Medulla oblongata (tissue), 1 donor: ENCODE data around the gene CSH1.
"Not testable (repeated sequence)": the region's sequence is repeated elsewhere in the genome, so short reads cannot be mapped to it uniquely, and the experiment has no call there.

ENCODE experiments used
- DNase-seq: peaks from one replicate; pipeline ENCODE4 v3.0.0-alpha.2; 2015; ENCODE audit errors: extremely low spot score

The CSH1 gene

DNA sequence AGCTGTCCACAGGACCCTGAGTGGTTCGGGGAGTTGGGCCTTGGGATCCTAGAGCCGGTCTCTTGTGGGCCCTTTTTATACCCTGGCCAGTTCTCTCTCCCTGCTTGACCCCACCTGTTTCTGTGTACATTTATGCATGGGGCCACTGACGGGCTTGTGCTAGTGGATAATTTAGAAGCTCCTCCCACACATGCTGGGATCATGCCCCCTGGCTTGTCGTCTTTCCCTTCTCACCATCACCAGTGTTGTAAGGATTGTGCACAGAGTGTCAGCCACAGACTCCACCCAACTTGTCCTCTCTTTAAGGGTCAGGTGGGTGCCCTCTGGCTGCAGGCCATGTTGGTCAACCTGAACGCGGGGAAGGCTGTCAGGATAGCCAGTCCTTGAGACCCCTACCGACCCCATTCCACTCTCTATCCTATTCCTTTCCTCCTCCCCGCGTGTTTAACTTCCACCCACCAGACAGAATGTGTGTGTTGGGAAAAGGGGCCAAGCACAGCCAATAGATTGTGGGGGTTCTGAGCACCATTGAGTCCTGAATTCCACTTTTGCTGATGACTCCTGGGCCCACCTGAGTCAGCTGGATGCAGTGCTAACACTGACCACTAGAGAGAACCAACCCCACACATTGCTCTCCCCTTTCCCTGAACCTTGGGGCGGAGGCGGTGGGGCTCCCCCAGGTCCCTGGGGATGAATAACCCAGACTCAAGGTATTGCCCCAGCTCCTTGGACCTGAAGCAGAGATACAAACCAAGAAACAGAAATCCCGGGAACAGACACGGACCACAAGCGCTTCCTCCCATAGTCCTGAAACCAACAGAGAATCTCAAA lies at the start of gene CSH1:
TSS of gene CSH1 (minus strand) at position 51 of the 831 bp plus-strand sequence. CDS start 63 bp downstream, outside the sequence.
- DNase-seq: not testable (repeated sequence)

GRCh38 chr17:63945784-63946439 lies 49.5 kb upstream of the CSH1 start:
- DNase-seq: no peak

- DNase-seq: no peak
Measured at GRCh38 chr17:63944736-63945499, 48.5 kb upstream of the CSH1 start.

- DNase-seq: no peak
Measured at GRCh38 chr17:63943745-63944144, 47.4 kb upstream of the CSH1 start.

DNA sequence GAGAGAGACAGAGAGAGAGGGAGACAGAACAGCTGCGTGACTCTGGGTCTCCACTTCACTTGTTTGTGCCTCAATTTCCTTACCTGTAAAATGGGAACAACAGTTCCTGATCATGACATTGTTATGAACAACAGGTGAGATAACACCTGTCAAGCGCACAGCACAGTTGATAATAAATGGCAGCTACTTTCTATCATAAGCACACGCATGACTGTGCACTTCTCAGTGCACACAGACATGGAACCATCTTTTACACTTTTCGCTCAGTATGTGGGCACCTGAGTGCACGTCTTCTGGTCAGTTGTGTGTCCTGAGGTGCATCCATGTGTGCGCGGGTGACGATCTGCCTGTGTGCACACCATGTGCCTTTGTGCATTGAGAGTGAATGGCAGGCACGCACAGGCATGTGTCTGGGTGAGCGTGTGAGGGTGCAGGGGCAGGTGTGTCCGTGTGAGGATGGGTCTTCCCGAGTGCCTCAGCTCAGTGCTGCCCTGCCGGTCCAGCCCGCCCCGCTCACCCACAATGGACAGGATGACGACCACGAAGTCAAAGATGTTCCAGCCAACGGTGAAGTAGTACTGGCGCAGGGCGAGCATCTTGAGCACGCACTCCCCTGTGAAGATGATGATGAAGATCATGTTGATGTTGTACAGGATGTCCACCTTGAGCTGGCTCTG lies 46.1 kb upstream of the CSH1 start:
- no peak for DNase-seq

DNA sequence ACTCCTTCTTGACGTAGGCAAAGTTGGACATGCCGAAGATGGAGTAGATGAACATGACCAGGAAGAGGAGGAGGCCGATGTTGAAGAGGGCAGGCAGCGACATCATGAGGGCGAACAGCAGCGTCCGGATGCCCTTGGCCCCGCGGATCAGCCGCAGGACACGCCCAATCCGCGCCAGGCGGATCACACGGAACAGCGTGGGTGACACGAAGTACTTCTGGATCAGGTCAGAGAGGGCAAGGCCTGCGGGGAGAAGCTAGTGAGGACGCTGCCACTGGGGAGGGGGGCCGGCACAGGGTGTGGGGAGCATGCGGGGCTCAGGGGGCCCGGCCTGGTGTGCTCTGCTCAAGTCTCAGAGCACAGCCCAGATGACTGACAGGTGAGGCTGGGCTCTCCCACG lies 45.4 kb upstream of the CSH1 start:
- DNase-seq: no peak

DNA sequence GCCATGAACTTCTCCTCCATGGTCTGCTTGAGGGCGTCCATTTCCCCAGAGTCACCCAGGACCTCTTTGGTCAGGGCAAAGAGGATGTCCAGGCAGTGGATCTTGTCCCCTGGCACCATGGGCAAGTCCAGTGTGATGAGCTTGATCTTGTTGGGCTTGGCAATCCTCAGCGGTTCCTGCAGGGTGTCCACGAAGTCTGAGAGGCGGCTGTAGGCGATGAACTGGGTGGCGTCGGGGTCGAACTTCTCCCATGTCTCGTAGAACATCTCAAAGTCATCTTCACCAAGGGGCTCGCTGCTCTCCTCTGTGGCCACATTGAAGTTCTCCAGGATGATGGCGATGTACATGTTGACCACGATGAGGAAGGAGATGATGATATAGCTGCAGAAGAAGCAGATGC lies 44.8 kb upstream of the CSH1 start:
- no peak for DNase-seq

DNA sequence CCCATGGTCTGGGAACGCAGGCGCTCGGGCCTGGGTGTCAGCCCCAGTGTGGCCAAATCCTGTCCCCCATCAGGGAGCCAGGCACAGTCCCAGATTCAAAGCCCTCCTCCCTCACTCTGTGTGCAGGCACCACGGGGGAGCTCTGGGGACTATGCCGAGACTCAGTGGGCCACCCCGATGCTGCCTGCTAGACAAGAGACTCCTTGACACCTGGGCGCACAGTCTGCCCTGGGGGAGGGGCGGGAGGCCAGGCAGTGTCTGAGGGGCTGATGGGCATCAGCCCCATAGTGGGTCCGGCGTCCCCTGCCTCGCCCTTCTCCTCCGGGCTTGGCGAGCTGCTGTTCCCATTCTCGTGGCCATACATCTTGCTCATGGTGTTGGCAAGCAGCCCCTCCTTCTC lies 44.2 kb upstream of the CSH1 start:
- DNase-seq: no peak

DNA sequence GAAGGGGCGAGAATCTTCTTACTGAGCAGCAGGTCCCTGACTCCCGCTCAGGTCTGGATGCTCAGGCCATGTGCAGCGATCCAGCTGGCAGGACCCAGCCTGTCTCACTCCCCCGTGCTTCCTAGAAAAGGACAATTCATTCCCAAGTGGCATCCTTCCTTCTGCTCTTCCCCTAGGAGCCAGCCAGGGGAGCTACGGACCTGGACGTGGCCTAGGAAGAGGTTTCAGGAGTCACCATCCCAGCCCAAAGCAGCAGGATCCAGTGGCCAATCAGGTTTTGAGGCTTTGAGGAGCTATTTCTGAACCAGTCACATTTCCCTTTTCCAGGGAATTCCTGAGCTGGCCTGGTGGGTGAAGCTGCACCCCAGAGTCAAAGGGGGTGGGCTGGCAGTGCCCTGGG lies 43.5 kb upstream of the CSH1 start:
- DNase-seq: no peak

- DNase-seq: no peak
Measured at GRCh38 chr17:63939401-63939800, 43.0 kb upstream of the CSH1 start.

DNA sequence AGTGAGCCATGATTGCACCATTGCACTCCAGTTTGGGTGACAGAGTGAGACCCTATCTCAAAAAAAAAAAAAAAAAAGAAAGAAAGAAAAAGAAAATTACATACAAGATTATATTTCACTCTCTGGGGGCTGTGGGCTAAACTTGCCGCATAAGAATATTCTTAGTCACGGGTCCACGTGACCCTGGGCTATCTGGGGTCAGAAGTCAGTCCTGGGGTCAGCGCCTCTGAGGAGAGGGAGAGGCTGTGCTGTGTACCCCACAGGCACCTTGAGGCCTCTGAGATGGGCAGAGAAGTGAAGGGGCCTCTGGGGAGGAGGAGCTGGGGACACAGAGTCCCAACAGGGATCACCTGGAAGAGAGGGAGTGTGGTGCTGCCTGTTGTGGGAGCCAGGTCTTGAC lies 41.5 kb upstream of the CSH1 start:
- DNase-seq: no peak

DNA sequence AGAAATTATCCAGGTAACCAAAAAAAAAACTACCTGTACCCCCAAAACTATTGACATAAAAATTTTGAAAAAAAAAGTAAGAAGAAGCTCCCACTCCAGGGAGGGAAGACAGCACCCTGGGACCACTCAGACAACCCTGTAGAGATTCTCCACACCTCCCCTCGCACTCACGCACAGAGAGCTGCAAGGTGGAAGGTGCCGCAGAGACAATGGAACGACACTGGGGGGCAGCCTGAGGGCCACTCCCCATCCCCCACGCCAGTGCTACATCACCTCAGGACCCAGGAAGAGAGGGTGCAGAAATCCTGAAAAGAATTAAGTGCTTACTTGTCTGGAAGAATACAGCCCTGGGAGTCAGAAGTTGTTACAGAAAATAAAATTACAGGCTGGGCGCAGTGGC lies 40.9 kb upstream of the CSH1 start:
- DNase-seq: no peak

- DNase-seq: no peak
Measured at GRCh38 chr17:63934183-63935112, 38.1 kb upstream of the CSH1 start.

DNA sequence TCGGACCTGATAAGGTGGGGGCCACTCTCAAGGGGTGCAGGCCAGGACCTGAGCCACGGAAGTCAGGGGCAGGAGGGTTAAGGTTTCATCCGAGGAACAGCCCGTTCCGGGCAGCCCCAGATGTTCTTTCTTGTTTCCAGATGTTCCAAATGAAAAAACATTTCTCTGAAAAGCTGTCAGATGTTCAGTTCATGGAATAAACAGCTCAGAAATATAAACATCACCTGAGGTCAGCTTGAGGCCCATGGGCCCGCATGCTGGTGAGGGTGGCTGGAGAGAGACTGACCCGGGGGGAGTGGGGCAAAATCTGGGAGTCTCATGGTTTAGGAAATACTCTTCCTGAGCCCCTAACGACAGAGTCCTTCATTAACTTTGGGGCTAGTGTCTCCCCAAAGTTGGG lies 37.2 kb upstream of the CSH1 start:
- DNase-seq: no peak

DNA sequence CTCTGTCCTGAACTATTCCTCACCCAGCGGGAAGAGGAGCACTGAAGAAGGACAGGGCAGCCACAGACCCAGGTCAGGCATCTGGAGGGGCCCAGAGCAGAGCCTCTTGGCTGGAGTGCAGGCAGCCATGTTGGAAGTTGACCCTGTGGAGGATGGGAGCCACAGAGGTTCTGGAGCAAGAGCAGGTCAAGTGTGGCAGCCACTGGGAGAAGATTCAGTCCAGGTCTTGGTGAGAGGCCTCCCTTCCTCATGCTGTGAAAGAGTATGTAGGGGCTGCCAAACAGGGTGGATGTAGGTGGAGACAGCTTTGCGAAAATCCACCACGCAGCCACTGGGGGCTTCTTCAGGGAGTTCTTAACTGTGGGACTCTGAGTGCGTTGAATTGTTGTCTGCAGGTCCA lies 36.3 kb upstream of the CSH1 start:
- DNase-seq: no peak

DNA sequence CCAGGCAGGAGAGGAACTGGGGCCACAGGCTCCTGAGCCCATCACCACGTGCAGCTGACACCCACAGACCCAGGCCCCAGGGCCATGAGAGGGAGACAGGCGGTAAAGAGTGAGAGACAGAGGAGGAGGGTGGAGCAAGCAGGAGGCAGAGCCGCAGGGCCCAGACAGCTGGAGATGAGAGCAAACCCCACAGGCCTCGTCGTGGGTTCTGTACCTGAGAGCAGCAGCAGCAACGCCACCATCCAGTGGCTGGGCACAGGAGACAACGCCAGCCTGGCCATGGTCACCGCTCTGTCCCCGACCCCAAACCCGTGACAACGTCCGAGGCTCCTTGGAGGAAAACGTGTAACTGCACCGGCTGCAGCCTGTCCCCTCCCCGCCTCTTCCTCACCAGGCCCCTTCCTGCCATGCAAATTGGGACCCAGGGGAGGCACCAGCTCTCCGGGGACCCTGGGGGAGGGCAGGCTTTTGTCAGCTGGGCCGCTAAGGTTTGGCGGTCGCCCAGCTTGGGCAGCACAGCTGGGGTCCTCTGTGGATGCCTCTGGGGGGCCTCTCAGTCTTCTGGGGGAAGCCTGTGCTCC lies 35.7 kb upstream of the CSH1 start, which contains the start of gene CD79B:
TSS of gene CD79B (minus strand) at position 351 of the 581 bp plus-strand sequence. CDS start at position 281, 70 bp downstream.
- DNase-seq: no peak

DNA sequence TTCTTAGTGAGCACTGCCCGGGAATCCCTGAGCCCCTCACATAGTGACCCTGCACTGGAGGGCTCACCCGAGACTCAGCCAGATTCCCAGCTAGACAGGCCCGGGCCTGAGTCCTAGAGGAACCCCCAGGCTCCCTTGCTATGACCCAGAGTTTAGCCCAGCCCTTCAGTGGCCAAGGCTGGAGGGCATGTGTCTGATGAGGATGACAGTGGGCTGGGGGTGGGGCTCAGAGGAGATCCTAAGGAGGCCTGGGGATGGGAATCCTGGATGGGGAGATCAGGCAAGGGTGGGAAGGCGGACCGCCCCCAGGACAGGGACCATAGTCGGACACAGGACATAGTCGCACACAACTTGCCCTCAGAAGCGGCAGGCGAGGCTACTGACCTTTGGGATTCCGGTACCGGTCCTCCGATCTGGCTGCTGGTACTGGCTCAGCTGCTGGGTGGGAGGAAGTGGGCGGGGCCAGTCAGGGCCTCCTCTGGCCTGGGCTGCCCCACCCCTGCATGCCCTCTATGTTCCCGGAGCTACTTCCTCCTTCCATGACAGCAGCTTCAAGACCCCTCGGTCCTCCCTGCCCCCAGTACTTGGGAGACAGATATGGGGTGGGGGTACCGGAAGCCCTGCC lies 34.7 kb upstream of the CSH1 start:
- DNase-seq: peak; percentile 26

DNA sequence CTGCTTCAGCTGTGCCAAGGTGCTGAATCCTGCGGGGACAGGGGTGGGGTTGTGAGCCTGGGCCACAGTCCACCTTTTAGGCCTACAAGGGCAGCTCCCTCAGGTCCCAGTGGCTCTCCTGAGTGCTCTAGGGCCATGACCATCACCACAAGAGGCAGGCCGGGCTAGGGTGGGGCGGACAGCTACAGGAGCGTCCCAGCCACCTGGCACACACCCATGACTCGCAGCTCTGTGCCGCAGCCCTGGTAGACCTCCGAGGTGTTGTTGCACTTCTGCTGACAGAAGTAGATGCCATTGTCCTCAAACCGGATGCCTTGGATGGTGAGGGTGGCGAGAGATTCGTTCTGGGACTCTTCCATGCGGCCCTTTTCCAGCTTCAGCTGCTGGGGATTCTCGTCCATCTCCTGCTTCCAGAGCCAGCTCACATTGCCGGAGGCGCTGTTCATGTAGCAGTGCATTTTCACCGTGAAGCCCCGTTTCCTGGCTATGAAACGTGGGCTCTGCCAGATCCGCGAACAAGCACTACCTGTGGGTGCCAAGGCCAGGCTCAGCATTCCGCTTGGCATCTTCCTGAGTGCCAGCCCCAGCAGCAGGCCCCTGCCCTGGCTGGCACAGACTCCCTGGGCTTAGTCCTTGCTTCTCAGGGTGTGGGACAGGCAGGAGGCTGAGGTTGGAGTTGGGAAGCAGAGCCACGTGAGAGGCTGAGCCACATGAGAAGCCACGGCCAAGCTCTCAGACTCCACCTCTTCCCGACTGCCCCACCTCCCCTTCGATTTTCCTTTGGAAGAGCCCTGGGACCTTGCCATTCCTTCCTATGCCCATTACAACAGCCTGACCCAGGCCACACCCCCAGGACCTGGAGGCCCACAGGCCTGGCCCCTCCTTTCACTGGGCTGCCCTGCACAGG lies 33.7 kb upstream of the CSH1 start:
- no peak for DNase-seq
